HL-60/S4 treated with phorbol 12-myristate 13-acetate at 8.2 ng/mL for 4 days and 3 days (cell line): ENCODE measurements around the gene TMEM132C.

ENCODE experiments used
- in situ Hi-C: fragments of 300-500 bp; cut with MboI; formaldehyde crosslinking; loops from 2 replicates; pipeline ENCODE4 v1.15.0; 2022; ENCODE audit warnings: low sequenced_read_pairs

Gene TMEM132C

DNA sequence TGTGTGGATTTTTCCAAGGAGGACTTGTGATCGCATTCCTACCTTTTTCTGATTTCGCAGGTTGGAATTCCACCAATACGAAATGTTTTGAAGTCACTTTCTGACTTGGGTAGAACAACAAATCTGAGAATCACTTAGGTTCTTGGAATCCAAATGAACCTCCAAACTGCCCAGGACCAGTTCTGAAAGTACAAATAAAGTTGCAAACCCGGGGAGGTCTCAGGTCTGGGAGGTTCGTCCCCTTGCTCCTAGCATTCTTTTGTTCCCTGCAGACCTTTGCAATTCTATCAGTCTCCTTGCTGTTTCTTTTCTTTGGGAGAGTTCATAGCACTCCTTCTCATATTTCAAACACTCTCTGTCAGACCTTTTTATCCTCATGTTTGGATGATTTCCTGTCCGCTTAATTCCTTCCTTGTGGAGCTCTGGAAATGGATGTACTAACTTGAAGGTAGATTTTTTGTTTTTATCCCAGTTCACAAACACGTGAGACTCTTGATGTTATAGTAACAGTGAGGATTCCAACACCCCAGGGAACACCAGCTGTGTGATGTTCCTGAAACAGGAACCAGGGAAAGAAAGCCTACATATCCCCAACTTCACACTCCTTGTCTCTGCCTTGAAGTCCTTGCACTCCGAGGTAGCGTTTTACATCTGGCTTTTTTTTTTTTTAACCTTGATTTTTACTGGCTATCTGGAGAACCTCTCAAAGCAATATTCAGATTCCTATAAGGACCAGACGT is 70.6 kb downstream of the TMEM132C start:
- in situ Hi-C loops = no loop called here

DNA sequence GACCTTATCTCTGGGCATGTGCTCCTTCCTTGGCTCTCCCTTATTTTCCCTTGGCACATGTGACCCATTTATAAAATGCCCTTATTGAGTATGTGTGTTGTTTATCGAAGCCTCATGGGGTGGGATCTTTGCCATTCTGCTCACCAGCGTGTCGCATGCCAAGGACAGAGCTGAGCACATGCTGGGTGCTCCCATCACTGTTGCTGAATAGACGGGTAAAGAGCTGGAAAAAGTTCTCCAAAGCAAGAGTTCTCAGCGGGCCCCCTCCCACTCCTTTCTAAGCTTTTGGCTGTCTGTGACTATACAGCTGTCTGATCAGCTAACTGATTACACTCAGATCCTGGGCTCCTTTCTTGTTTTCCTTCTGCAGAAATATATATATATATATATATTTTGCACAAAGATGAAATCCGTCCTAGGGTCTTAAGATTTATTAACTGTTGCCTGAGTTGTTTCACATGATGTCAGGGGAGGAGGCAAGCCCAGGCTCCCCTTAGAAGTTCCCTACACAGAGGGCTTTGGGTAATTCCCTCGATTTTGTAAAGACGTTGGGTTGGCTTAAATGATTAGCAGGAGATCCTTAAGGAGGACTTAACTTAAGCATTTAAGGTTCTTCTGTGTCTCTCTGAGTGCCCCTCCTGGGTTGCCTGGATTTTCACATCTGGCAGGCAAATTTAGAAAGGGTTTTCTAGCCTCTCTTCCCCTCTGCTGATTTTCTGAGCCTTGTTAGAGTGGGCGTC is 71.6 kb downstream of the TMEM132C start:
- in situ Hi-C loops = no loop called here

DNA sequence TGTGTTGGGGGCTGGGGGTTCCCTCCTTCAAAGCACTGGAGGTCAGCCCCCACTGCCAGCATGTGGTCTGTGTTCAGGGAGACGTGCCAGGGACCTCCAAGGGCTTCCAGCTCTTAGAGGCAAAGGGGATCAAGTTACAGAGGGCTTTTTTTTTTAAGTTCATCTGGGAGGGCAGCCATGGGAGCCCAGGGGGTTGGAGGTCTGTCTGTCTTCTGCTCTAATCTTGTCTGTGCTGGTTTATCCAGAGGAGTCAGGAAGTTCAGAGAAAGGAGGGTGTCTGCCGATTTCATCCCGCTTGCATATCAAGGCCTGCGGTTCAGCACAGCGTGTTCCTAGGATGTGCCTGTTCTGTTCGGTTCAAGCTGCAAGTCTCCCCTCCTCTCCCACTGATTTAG is 72.2 kb downstream of the TMEM132C start:
- in situ Hi-C loops = no loop called here

DNA sequence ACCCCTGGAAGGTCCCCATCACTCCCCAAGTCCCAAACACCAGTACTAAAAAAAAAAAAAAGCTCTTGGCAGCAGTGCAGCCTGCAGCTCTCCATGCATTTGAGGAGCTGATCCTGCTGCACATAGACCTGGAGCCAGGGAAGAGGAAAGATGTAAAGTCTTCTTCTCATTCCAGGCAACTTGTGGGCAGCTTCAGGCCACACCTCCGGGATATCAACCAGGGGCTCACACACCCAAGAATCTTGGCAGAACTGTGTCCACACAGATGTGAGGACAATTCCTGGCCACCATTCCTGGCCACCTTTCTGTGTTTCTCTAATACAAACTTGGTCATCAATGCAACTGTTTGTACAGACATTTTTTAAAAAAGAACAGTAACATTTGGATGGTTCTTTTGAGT is 72.7 kb downstream of the TMEM132C start:
- in situ Hi-C loops = no loop called here

DNA sequence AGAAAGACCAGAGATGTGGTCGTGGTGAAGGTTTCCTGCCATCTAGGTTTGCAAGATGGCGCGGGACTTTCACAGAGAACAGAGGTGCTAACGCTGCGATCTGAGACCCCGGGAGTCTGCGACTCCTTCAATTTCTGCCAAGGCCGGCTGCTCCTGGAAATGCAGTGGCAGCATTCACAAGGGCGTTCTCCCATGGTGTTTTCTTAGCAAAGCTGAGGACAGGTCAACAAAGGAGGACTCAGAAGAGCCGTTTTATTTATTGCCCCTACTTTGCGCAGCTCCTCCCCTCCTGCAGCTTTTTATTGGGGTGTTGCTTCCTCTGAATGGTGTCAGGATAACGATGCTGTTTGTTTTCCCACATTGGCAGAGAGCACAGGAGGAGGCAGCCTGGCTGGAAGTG is 86.3 kb downstream of the TMEM132C start:
- in situ Hi-C loops = no loop called here

DNA sequence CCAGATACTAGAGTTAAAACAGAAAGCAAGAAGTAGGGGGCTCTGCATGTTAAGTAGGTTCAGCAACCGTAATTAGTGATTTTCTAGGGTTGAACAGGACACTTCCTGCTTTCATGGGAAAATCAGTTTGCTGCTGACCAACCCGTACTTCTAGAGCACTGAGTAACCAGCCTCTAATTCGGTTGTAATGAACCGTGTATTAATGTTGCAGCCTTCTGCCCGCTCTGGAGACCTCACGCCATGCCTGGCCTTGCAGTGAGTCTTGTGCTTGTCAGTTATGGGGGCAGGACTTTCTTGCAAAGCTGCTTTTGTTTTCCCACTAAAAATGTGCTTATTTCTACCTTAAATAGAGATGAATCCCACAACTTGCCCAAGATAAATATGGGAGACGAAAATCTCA is 89.6 kb downstream of the TMEM132C start:
- in situ Hi-C loops = no loop called here

DNA sequence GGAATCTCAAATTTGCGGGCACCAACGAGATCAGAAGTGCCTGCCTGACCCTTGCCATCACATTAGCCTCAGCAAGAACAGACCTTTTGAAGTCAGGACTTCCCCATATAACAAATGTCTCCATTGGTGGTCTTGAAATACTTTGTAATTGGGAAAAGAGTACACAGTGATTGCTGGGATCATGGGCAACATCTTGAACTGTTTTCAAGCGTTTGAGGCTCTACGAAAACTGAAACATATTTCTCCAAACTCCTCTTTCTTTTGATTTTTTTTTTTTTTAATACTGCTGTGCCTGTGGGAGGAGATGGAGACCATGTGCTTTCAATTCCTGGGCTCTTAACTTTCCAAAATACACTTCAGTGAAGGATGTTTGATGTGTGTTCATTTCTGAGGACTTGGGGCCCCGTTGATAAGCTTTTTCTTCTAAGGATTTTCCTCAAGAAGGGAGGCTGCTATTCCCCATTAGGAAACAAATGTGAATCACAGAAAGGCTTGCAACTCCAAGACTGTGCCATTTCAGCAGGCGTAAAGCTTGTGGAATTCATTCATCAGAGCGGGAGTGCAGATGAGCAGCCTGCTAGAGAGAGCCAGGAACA is 94.5 kb downstream of the TMEM132C start:
- in situ Hi-C loops = no loop called here

DNA sequence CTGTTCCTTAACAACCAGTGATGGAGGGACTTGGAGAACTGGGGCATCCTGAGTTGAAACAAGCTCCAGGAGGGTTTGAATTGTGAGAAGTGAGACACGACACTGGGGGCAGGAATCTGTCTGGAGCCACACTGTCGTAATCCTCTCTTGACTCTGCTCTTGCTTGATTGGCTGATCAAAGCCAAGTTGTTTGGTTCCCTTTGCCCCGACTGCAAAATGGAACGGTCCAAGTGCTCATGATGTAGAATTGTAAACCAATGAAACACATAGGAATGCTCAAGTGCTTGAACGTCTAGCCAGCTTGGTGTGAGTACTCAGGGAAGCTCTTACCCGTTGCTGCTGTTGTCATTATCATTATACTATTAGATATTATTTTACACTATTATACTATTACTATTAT is 98.1 kb downstream of the TMEM132C start:
- in situ Hi-C loops = no loop called here

DNA sequence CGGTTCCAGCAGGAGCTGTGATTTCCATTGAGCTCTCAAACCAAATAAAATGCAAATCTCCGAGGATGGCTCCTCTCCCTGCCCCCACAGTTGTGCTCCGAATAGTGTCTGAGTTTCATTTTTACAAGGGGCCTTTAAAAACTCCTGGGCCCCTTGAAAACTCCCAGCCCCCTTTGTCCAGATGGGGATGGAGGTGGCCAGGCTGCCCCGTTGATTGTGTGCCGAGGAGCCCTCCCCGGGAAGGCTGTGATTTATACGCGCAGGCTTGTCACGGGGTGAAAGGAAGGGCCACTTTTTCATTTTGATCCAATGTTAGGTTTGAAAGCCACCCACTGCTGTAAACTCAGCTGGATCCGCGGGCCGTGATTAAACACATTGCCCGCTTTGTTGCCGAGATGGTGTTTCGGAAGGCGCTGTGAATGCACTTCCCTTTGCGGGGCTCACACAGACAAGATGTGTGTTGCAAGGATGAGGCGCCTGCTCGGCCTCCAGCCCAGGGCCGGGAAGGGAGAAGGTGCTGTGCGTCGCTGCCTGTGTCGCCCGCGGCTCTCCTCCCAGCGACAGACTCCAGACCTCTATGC is 98.8 kb downstream of the TMEM132C start:
- in situ Hi-C loops = no loop called here

DNA sequence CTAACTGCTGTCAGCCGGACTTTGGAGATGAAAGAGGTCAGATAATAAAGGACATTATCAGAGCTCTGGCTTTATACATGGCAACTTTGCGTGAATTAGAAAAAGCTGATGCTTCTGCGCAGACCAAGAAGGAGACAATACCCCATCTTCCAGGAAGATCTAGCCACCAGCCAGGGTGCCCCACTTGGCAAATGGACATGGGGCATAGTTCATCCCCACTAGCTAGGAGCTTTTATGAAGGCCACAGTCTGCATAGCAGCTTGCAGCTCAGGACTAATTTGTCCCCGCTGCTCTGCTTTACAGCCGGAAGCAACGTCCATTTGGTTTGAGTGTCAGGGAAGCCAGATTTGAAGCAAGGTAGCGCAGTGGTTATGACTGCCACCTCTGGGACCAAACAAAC is 101.0 kb downstream of the TMEM132C start:
- in situ Hi-C loops = no loop called here

DNA sequence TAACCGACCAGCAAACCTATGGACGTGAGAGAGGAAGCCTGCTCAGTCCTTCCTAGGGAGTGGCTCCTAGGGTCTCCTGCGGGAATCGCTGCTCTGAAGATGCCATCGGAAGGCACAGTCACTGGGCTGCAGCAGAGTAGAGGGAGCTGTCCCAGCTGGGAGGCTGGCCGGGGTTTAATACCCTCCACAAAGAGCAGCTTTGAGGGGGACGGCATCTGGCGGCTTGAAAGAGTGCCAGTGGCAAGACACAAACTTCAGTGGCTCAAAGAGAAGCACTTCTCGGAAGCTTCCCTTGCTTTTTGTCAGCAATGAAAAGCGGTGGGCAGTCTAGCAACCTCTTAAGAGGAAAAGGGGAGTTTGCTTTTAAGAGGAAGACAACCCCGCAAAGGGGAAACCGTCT is 114.6 kb downstream of the TMEM132C start:
- in situ Hi-C loops = no loop called here

DNA sequence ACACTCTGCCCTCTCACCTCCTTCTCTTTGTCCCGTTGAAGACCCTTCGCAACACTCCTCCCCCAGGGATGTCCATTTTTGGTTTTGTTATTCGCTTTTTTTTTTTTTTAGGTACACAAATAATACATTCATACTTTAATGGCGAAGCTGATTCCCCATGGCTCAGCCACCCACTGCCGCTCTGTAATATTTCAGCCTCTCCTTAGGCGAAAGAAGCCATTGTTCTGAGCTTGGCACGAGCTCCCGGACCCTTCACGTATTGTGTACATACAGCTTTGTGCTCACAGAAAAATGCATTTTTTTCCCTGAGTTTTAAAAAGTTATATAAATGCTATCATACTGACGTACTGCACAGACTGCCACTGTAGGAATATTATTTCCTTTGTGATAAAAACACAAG is 115.0 kb downstream of the TMEM132C start:
- in situ Hi-C loops = no loop called here

DNA sequence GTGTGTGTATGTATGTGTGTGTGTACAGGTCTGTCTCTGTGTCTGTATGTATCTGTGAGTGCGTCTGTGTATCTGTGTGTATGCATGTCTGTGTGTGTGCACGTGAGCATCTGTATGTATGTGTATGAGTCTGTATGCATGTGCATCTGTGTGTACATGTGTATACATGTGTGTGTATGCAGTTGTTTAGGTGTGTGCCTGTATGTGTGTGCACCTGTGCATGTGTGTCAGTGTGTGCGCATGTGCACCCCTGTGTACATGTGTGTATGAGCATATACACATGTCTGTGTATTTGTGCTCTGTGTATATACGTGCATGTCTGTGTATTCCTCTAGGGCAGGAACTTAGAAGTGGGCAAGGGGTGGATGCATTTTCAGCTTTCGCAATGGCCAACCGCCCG is 116.0 kb downstream of the TMEM132C start:
- in situ Hi-C loops = no loop called here

DNA sequence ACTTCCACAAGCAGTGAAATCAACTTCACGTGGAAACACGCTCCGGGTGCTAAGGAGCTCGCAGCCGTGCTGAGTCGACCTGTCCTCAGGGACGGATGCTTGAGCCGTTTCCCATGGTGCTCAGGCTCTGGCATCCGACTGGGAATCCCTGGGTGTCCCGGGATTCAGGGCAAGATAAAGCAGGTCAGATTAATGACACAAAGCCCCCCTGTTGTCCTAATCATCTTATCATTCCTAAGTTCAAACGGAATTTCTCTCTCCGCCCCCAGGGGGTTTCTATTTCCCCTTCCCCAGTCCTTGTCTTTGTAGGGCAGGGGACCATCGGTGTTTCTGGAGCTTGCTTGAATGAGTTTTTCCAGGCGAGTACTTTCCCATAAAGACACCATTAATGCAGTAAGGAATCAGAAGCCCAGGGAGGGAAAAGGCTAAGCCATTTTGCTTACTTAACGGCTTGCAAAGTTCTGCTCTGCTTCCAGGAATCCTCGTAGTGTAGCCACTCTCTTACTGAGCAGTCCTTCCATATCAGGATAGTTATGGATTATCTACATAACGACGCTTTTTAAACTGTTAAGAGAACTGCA is 116.5 kb downstream of the TMEM132C start:
- in situ Hi-C loops = no loop called here

DNA sequence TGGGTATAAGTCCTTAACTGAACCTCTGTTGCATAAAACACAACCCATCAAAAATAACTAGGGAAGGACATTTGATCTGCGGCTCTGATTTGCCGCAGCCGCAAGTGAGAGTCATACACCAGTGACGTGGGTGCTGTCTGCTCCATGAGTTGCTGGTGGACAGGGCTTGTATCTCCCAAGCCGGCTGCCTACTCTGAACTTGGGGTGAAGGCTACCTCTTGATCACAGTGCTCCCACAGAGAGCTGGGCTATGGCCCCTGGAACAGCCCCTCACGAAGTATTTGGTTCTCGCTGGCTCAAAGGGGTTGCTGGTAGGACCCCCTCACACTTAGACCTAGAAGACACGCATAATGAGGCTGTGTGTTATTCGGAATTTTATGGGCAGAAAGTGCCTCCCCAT is 118.8 kb downstream of the TMEM132C start:
- in situ Hi-C loops = no loop called here

DNA sequence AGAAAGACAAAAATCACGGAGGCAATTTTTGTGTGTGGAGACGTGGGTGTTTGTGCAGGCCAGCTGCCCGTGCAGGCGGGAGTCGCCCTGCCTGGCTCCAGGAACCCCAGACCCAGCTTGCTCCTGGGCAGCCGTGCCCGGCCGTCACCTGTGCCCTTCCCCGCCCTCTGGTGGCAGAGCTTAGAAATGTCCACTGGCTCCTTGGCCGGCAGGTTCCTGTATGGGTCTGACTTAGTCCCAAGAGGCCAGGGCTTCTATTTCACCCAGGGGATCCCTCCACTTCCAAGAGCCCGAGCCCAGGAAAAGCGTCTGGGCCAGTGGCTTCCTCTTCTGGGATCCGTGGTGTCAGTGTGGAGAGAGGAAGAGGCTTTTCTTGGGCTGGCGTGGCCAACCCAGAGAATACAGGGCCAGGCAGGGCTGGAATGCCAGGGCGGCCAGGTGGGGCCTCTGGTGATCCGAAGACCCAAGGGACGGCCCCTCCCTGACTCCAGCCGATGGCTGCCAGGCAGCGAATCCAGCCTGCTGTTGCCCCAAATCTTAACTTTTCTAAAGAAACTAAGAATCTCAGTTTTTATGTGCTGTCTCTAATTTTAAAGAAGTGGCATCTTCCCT is 120.9 kb downstream of the TMEM132C start:
- in situ Hi-C loops = no loop called here

DNA sequence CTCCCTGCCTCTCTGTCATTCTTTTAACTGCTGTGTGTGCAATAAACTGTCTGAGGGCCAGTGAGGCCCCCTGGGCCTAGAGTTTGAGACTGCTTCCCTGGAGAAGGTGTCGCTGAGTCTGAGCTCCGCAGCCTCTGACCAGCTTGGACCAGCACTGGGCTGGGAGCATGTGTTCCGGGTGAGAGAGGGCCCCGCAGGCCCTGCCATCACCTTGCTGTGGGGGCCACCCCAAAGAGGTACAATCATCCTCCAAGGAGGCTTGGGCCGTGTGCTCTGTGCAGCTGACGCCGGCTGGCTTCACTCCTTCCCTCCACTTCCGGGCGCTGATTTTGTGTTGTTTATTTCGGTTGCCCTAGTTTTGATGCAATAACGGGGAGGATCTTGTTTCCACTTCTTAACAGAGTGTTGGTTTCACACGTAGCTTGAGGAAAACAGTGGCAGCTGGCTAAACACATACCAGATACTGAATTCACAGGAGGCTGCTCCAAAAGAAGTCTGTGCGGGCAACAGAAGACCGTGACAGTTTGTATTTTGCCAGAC is 121.6 kb downstream of the TMEM132C start:
- in situ Hi-C loops = no loop called here

DNA sequence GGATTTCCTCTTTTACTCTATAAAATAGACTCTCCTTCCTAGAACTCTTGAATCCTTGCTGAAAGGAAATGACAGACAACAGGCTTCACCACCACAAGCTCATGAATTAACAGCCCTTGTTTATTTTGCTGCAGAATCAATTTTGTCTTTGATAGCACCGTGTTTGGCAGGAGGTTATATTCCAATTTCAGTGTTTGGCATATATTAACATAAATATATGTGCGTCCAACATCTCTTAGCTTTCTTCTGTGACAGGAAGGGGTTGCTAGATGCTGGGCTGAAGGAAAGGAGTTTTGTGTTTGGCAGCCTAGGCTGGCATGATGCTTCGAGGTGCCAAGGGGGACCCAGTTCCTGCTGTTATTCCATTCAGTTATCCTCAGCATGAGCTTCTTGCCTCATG is 126.4 kb downstream of the TMEM132C start:
- in situ Hi-C loops = no loop called here

DNA sequence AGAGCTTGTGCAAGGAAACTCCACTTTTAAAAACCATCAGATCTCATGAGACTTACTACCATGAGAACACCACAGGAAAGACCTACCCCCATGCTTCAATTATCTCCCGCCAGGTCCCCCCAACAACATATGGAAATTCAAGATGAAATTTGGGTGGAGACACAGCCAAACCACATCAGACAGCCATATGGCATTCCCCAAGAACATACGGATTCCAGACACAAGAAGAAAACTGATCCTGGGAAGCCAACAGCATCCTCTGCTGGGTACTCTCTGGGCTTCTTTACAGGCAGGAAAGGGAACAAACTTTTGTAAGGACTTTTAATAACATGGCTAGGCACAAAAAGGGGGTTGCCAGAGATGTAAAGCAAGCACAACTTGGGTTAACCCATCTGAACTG is 127.2 kb downstream of the TMEM132C start:
- in situ Hi-C loops = no loop called here

DNA sequence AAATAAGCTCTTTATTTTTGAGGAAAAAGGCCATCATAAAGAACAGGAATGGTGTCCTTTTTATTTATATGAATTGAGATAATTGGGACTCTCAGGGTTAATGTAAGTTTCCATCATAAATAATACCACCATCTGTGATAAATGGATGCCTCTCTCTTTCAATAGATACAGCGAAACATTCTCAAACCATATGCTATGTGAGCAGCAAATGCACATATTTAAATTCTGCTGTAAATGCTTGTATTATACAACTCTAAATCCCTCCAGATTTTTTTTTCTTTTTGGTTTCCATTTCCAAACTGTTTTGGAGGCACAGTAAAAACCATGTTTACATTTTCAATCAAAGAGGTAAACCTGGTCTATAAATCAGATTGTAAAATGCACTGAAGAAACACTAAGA is 132.3 kb downstream of the TMEM132C start:
- in situ Hi-C loops = no loop called here
